K562 (cell line): ENCODE data around the gene BRWD1. TPM values are rescaled to one million over a fixed set of nuclear protein-coding genes. Genes with fewer than 3 reads are reported as not detected.

Experiments used
- ATF6 ChIP-seq: sonication (generic); formaldehyde crosslinking; IDR thresholded peaks from 2 replicates; pipeline ENCODE4 v1.4.0; 2020; ENCODE audit warnings: mild to moderate bottlenecking, missing genetic modification reagents
- FUS ChIP-seq: fragments of 200-400 bp; formaldehyde crosslinking; optimal IDR thresholded peaks from 2 replicates; pipeline ENCODE3; 2017; ENCODE audit warnings: low read depth, low read length
- HOMEZ ChIP-seq: fragments of 250-450 bp; sonication (Bioruptor Pico); IDR thresholded peaks from 2 replicates; pipeline ENCODE4 v1.4.0; 2020; ENCODE audit warnings: mild to moderate bottlenecking, moderate library complexity
- LCOR ChIP-seq: sonication (generic); formaldehyde crosslinking; IDR thresholded peaks from 2 replicates; pipeline ENCODE4 v1.8.0; 2022; ENCODE audit warnings: mild to moderate bottlenecking, missing genetic modification reagents
- MIER1 ChIP-seq: fragments of 450-650 bp; IDR thresholded peaks from 2 replicates; pipeline ENCODE4 v1.6.1; 2016; ENCODE audit warnings: antibody characterized with exemption, mild to moderate bottlenecking, low read depth
- MITF ChIP-seq: IDR thresholded peaks from 2 replicates; pipeline ENCODE4 v1.6.1; 2014; ENCODE audit warnings: antibody characterized with exemption
- SIN3A ChIP-seq, 2 experiments: fragments of 150-350 bp in 1 of 2; IDR thresholded peaks; 2 replicates each; pipeline ENCODE4 v1.6.1; 2011 to 2016; ENCODE audit warnings: borderline replicate concordance in 2 of 2, low read depth in 2 of 2, low read length in 2 of 2, mild to moderate bottlenecking in 2 of 2, moderate library complexity in 2 of 2; ENCODE audit not compliant: control insufficient read depth in 1 of 2
- SMARCA4 ChIP-seq: fragments of 450-650 bp; IDR thresholded peaks from 2 replicates; pipeline ENCODE4 v1.6.1; 2016
- TAF7 ChIP-seq: fragments of 450-650 bp; IDR thresholded peaks from 2 replicates; pipeline ENCODE4 v1.6.1; 2016; ENCODE audit warnings: missing genetic modification characterization, missing compliant biosample characterization
- THRAP3 ChIP-seq: fragments of 450-650 bp; IDR thresholded peaks from 2 replicates; pipeline ENCODE4 v1.6.1; 2016; ENCODE audit warnings: mild to moderate bottlenecking, inconsistent platforms, borderline replicate concordance
- ZNF212 ChIP-seq: fragments of 450-650 bp; formaldehyde crosslinking; IDR thresholded peaks from 2 replicates; pipeline ENCODE4 v1.4.0; 2020; ENCODE audit warnings: mild to moderate bottlenecking
- polyA plus RNA-seq, 8 experiments: library from polyadenylated mRNA; depleted of rRNA in 4 of 8; stranded (reverse) in 5 of 8; unstranded in 3 of 8; fragments of >200 nt; fragmentation: Nextera tagmentation in 2 of 8; fragmentation: Illumina TruSeq in 1 of 8; extraction: Ambion mirVana in 2 of 8; extraction: Trizol in 1 of 8; gene quantifications; 2 replicates each; pipeline versions ENCODE4 v1.2.1 to v1.2.3, GENCODE V29; 2011 to 2014; ENCODE audit warnings: inconsistent platforms in 1 of 8, missing spikeins in 1 of 8
- total RNA-seq, 7 experiments: library from RNA; depleted of rRNA in 6 of 7; stranded (reverse); fragments of >200 nt in 6 of 7; fragmentation: Illumina TruSeq in 2 of 7; extraction: Trizol in 2 of 7; gene quantifications; 2 replicates each; pipeline versions ENCODE4 v1.2.1 to v1.2.3, GENCODE V29; 2011 to 2021; ENCODE audit warnings: low replicate concordance in 1 of 7
- TF ChIP-seq, protein P1 (sequence below): fragments of 250-450 bp; sonication (Bioruptor Pico); IDR thresholded peaks from 2 replicates; pipeline ENCODE4 v1.4.0; 2020; ENCODE audit warnings: borderline replicate concordance
- TF ChIP-seq, protein P2 (sequence below): fragments of 250-450 bp; sonication (Bioruptor Pico); IDR thresholded peaks from 2 replicates; pipeline ENCODE4 v1.8.0; 2022; ENCODE audit warnings: moderate library complexity, mild to moderate bottlenecking, inconsistent platforms
- TF ChIP-seq, protein P3 (sequence below), 2 experiments: IDR thresholded peaks; 2 replicates each; pipeline ENCODE4 v1.6.1; 2012; ENCODE audit warnings: improper control_type of control experiment in 2 of 2, low read depth in 2 of 2, low read length in 2 of 2, borderline replicate concordance in 1 of 2
- TF ChIP-seq, protein P4 (sequence below): fragments of 450-650 bp; IDR thresholded peaks from 2 replicates; pipeline ENCODE4 v1.6.1; 2016; ENCODE audit warnings: antibody characterized with exemption

BRWD1 gene
- total and polyA plus RNA-seq, 9 of the 15 experiments (the other 6 are each of a cell fraction or from before 2014, with no cell fraction given), result 10.1 to 60.2 (median 34.1) TPM

DNA sequence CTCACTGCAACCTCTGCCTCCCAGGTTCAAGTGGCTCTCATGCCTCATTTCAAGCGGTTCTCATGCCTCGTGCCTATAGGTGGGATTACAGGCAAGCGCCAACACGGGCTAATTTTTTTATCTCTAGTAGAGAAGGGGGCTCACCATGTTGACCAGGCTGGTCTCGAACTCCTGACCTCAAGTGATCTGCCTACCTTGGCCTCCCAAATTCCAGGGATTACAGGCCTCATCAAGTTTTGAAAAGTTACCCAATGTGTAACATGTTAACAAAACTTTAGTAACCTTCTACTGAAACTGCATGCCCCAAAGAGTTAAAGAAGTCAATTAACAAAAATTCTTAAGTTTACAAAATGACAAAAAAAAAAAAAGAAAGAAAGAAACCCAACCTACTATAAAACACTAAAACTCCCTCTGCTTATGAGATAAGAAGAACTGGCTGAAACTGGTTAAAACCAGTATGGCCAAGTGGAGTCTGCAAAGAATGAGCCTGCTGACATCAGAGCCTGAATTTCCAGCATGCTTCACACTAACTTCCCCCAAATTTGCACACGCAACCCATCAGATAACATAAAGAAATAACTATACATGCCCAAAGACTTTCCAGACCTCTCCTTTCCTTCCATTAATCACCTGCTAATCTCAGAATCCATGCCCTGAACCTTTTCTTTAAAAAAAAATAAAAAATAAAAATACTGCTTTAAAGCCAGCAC lies 104.7 kb downstream of the BRWD1 start (continued):
- TF ChIP-seq ATF6 (CRISPR knock-in tag) (no peak), SMARCA4 (peak; percentile 89), SIN3A (IDR thresholded peaks at IDR 0.05; ENCODE audit: borderline replicate concordance in 2 of 2, control insufficient read depth in 1 of 2, low read depth in 2 of 2, low read length in 2 of 2) (no peak), MITF (no peak), MIER1 (no peak), ZNF212 (no peak), HOMEZ (CRISPR knock-in tag) (no peak), TAF7 (no peak), FUS (no peak), THRAP3 (no peak), LCOR (CRISPR knock-in tag) (no peak)
- TF ChIP-seq, protein P1, sequence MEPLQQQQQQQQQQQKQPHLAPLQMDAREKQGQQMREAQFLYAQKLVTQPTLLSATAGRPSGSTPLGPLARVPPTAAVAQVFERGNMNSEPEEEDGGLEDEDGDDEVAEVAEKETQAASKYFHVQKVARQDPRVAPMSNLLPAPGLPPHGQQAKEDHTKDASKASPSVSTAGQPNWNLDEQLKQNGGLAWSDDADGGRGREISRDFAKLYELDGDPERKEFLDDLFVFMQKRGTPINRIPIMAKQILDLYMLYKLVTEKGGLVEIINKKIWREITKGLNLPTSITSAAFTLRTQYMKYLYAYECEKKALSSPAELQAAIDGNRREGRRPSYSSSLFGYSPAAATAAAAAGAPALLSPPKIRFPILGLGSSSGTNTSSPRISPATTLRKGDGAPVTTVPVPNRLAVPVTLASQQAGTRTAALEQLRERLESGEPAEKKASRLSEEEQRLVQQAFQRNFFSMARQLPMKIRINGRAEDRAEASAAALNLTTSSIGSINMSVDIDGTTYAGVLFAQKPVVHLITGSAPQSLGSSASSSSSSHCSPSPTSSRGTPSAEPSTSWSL (CRISPR knock-in tag), result no peak
- TF ChIP-seq, protein P2, sequence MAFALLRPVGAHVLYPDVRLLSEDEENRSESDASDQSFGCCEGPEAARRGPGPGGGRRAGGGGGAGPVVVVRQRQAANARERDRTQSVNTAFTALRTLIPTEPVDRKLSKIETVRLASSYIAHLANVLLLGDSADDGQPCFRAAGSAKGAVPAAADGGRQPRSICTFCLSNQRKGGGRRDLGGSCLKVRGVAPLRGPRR, result no peak
- TF ChIP-seq, protein P3, sequence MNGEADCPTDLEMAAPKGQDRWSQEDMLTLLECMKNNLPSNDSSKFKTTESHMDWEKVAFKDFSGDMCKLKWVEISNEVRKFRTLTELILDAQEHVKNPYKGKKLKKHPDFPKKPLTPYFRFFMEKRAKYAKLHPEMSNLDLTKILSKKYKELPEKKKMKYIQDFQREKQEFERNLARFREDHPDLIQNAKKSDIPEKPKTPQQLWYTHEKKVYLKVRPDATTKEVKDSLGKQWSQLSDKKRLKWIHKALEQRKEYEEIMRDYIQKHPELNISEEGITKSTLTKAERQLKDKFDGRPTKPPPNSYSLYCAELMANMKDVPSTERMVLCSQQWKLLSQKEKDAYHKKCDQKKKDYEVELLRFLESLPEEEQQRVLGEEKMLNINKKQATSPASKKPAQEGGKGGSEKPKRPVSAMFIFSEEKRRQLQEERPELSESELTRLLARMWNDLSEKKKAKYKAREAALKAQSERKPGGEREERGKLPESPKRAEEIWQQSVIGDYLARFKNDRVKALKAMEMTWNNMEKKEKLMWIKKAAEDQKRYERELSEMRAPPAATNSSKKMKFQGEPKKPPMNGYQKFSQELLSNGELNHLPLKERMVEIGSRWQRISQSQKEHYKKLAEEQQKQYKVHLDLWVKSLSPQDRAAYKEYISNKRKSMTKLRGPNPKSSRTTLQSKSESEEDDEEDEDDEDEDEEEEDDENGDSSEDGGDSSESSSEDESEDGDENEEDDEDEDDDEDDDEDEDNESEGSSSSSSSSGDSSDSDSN (IDR thresholded peaks at IDR 0.05; ENCODE audit: borderline replicate concordance in 1 of 2, low read depth in 2 of 2, low read length in 2 of 2), result no peak
- TF ChIP-seq, protein P4, sequence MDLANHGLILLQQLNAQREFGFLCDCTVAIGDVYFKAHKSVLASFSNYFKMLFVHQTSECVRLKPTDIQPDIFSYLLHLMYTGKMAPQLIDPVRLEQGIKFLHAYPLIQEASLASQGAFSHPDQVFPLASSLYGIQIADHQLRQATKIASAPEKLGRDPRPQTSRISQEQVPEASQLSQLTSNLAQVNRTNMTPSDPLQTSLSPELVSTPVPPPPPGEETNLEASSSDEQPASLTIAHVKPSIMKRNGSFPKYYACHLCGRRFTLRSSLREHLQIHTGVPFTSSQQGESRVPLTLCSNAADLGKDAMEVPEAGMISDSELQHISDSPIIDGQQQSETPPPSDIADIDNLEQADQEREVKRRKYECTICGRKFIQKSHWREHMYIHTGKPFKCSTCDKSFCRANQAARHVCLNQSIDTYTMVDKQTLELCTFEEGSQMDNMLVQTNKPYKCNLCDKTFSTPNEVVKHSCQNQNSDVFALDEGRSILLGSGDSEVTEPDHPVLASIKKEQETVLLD, result 0 out of 2 replicates have a peak, but pooled peaks have one; percentile 15
